Pancreas (tissue), 10 donors: Measurements from ENCODE around the gene CETP. TPM values are rescaled to one million over a fixed set of nuclear protein-coding genes. Genes with fewer than 3 reads are reported as not detected.
A peak's percentile ranks its signal among the peaks of the same experiment; 100 is the strongest.

Experiments used
- ATAC-seq, 4 donors: fragments of 200-7000 bp; cut with Tn5 transposase; one replicate each; pipeline versions ENCODE4 v1.8.0 to v1.9.1; 2020; ENCODE audit warnings: mild to moderate bottlenecking in 4 of 4, moderate library complexity in 4 of 4
- DNase-seq, 6 donors: peaks; one replicate each; pipeline ENCODE4 v3.0.0-alpha.2; 2020
- FAIRE-seq: peaks from 2 replicates; lab custom pipeline; 2012; peaks lifted over from hg19 to GRCh38; lab: Jason Lieb, UNC
- H3K27ac ChIP-seq, 4 donors: fragments of 200-600 bp; sonication (generic); 1 replicate in 3 of 4; 2 replicates in 1 of 4; pipeline versions ENCODE4 v1.5.0 to v1.8.0; 2020
- H3K27me3 ChIP-seq, 4 donors: fragments of 200-600 bp; one replicate each; pipeline ENCODE4 v1.8.0; 2021
- H3K36me3 ChIP-seq, 3 donors: fragments of 200-600 bp; sonication (generic) in 1 of 3; one replicate each; pipeline versions ENCODE4 v1.5.0 to v1.8.0; 2020 to 2021
- H3K4me1 ChIP-seq, 3 donors: fragments of 200-600 bp; one replicate each; pipeline ENCODE4 v1.8.0; 2021
- H3K4me3 ChIP-seq, 4 donors: fragments of 200-600 bp; sonication (generic) in 2 of 4; one replicate each; pipeline versions ENCODE4 v1.5.0 to v1.8.0; 2020 to 2021
- H3K9me3 ChIP-seq, 4 donors: fragments of 200-600 bp; one replicate each; pipeline ENCODE4 v1.8.0; 2021
- CTCF ChIP-seq, 4 donors: fragments of 200-600 bp; sonication (generic) in 3 of 4; IDR thresholded peaks; one replicate each; pipeline versions ENCODE4 v1.5.0 to v1.8.0; 2021; ENCODE audit warnings: antibody characterized with exemption in 4 of 4
- WGBS, 2 donors: extraction: QIAGEN DNeasy Blood & Tissue Kit; methylation state at CpG; one replicate each; pipeline ENCODE4 v1.1.7; 2013; 5-methylcytosine and 5-hydroxymethylcytosine counted together
- intact Hi-C, 3 donors: fragments of 100-400 bp; cut with DNase I; formaldehyde crosslinking; loops; one replicate each; pipeline versions ENCODE4 v1.11.1 to v1.14.2; 2022
- polyA plus RNA-seq, 2 donors: library from polyadenylated mRNA; stranded (reverse); fragments of 200-250 nt; gene quantifications; one replicate each; pipeline ENCODE4 v1.2.3, GENCODE V29; 2013
- total RNA-seq, 6 donors: library from RNA; stranded (reverse); fragmentation: NEBNext Ultra II Directional in 4 of 6; extraction: Animal tissue kit (Norgen Biotek cat#: 25700) in 4 of 6; gene quantifications; one replicate each; pipeline versions ENCODE4 v1.2.1 to v1.2.4, GENCODE V29; 2021 to 2023
- donor health status: healthy with polysubstance abuse.
- donor health status: DM: no; HTN: no; CAD: no; lungs with moderate emphysema.
- donor health status: DM: no; HTN: no; CAD: no.
- donor health status: control.
- donor health status: control.
- donor health status: Bipolar disorder and iron deficiency.
- donor health status: DM: yes; HTN: yes; CAD: no.
- donor health status: DM: no; HTN: no; CAD: no.
- donor health status: DM: no; HTN: no; CAD: no.
- donor health status: DM: yes; HTN: yes; CAD: no.

Gene CETP
- total and polyA plus RNA-seq, 8 donors = 0.12 to 1.0 (median 0.26) TPM; not detected in 1

GRCh38 chr16:57009643-57010170 is 48.0 kb downstream of the CETP start:
- no peaks in the 10 kb centered on the region for H3K4me1 ChIP-seq
- ATAC-seq (no peak), DNase-seq (no peak), FAIRE-seq (no peak)
- no peaks in the 10 kb centered on the region for H3K36me3 ChIP-seq
- no peak for TF ChIP-seq CTCF (IDR thresholded peaks at IDR 0.05)
- no peak overlapping the region for H3K4me3 ChIP-seq
- H3K27ac ChIP-seq = no peak overlapping the region
- H3K27me3 ChIP-seq = no peaks in the 10 kb centered on the region
- WGBS, 2 donors = 91 to 93% methylated on average over 2 of the region's 2 CpGs
- intact Hi-C loops = no loop called here
- no peaks in the 10 kb centered on the region for H3K9me3 ChIP-seq

GRCh38 chr16:57012353-57012752 is 50.6 kb downstream of the CETP start:
- no peaks in the 10 kb centered on the region for H3K4me1 ChIP-seq
- DNase-seq = no peak
- no peak for ATAC-seq
- H3K27ac ChIP-seq = no peak overlapping the region
- no peaks in the 10 kb centered on the region for H3K9me3 ChIP-seq
- FAIRE-seq = no peak
- no peaks in the 10 kb centered on the region for H3K27me3 ChIP-seq
- no peak for TF ChIP-seq CTCF (IDR thresholded peaks at IDR 0.05)
- no peaks in the 10 kb centered on the region for H3K36me3 ChIP-seq
- intact Hi-C loops = no loop called here
- 91 to 94% methylated on average over 13 of the region's 13 CpGs for WGBS, 2 donors
- no peak overlapping the region for H3K4me3 ChIP-seq

- 70 to 80% methylated on average over 2 of the region's 2 CpGs for WGBS, 2 donors
- DNase-seq (no peak), ATAC-seq (no peak), FAIRE-seq (no peak)
- Histone ChIP-seq H3K4me1 (no peaks in the 10 kb centered on the region), H3K9me3 (no peaks in the 10 kb centered on the region), H3K27me3 (no peaks in the 10 kb centered on the region), H3K4me3 (no peak overlapping the region), H3K36me3 (no peaks in the 10 kb centered on the region), H3K27ac (no peak overlapping the region)
- no peak for TF ChIP-seq CTCF (IDR thresholded peaks at IDR 0.05)
- intact Hi-C loops = no loop called here
These were observed 51.5 kb downstream of the CETP start for GRCh38 chr16:57013229-57013628.

- no peak for ATAC-seq
- H3K27ac ChIP-seq = peak overlapping the region in 2 of 4 donors; percentile 6 to 36
These were observed 52.2 kb downstream of the CETP start for GRCh38 chr16:57013902-57014301.

More at GRCh38 chr16:57013902-57014301, 52.2 kb downstream of the CETP start:
- no peak for FAIRE-seq
- Histone ChIP-seq H3K4me3 (no peak overlapping the region), H3K27me3 (no peaks in the 10 kb centered on the region), H3K9me3 (no peaks in the 10 kb centered on the region), H3K36me3 (no peaks in the 10 kb centered on the region), H3K4me1 (no peaks in the 10 kb centered on the region)
- intact Hi-C loops = no loop called here
- no peak for TF ChIP-seq CTCF (IDR thresholded peaks at IDR 0.05)
- DNase-seq = no peak
- 93 to 97% methylated on average over 2 of the region's 2 CpGs for WGBS, 2 donors
